HEK293T (cell line): ENCODE results near the gene ELP4.
A peak's percentile ranks its signal among the peaks of the same experiment; 100 is the strongest.
"Not testable (repeated sequence)": the region's sequence is repeated elsewhere in the genome, so short reads cannot be mapped to it uniquely, and the experiment has no call there.

Experiments used
- CTCF ChIA-PET: fragments of 350-600 bp; formaldehyde crosslinking; extraction: SDS; loops from one replicate; lab custom pipeline; 2021; ENCODE audit warnings: antibody characterized with exemption, inconsistent platforms; lab: Yijun Ruan, JAX
- POLR2A ChIA-PET: fragments of 350-600 bp; formaldehyde crosslinking; extraction: SDS; loops from one replicate; lab custom pipeline; 2020; ENCODE audit warnings: antibody characterized with exemption, inconsistent platforms; lab: Yijun Ruan, JAX
- DNase-seq: peaks from one replicate; pipeline ENCODE4 v3.0.0; 2012; ENCODE audit warnings: mixed read lengths; ENCODE audit errors: extremely low spot score
- ARNT ChIP-seq: fragments of 450-650 bp; IDR thresholded peaks from 2 replicates; pipeline ENCODE4 v1.6.1; 2017; ENCODE audit warnings: mild to moderate bottlenecking
- BHLHE40 ChIP-seq: fragments of 450-650 bp; IDR thresholded peaks from 2 replicates; pipeline ENCODE4 v1.6.1; 2016; ENCODE audit warnings: mild to moderate bottlenecking, moderate library complexity, borderline replicate concordance
- CTBP1 ChIP-seq: fragments of 450-650 bp; IDR thresholded peaks from 2 replicates; pipeline ENCODE4 v1.6.1; 2016; ENCODE audit warnings: borderline replicate concordance
- ELF4 ChIP-seq: fragments of 450-650 bp; IDR thresholded peaks from 2 replicates; pipeline ENCODE4 v1.6.1; 2017; ENCODE audit warnings: antibody characterized with exemption
- FOXA1 ChIP-seq: fragments of 450-650 bp; IDR thresholded peaks from 2 replicates; pipeline ENCODE4 v1.6.1; 2016; ENCODE audit warnings: mild to moderate bottlenecking
- FOXK2 ChIP-seq: fragments of 450-650 bp; IDR thresholded peaks from 2 replicates; pipeline ENCODE4 v1.6.1; 2016; ENCODE audit warnings: mild to moderate bottlenecking
- FOXM1 ChIP-seq: fragments of 450-650 bp; IDR thresholded peaks from 2 replicates; pipeline ENCODE4 v1.6.1; 2017; ENCODE audit warnings: mild to moderate bottlenecking, borderline replicate concordance
- HDGF ChIP-seq: fragments of 450-650 bp; IDR thresholded peaks from 2 replicates; pipeline ENCODE4 v1.6.1; 2017; ENCODE audit warnings: antibody characterized with exemption, borderline replicate concordance
- L3MBTL2 ChIP-seq: fragments of 450-650 bp; conservative IDR thresholded peaks from 2 replicates; pipeline ENCODE4 v1.6.1; 2016; ENCODE audit warnings: mild to moderate bottlenecking
- LEF1 ChIP-seq: fragments of 450-650 bp; IDR thresholded peaks from 2 replicates; pipeline ENCODE4 v1.6.1; 2017; ENCODE audit warnings: mild to moderate bottlenecking, borderline replicate concordance
- NFRKB ChIP-seq: fragments of 450-650 bp; IDR thresholded peaks from 2 replicates; pipeline ENCODE4 v1.6.1; 2016; ENCODE audit warnings: mild to moderate bottlenecking, moderate library complexity
- SP1 ChIP-seq: fragments of 450-650 bp; IDR thresholded peaks from 2 replicates; pipeline ENCODE4 v1.6.1; 2017
- SUZ12 ChIP-seq: fragments of 450-650 bp; IDR thresholded peaks from 2 replicates; pipeline ENCODE4 v1.6.1; 2016; ENCODE audit warnings: mild to moderate bottlenecking
- TARDBP ChIP-seq: fragments of 450-650 bp; IDR thresholded peaks from 2 replicates; pipeline ENCODE4 v1.6.1; 2016
- ZNF384 ChIP-seq: fragments of 450-650 bp; IDR thresholded peaks from 2 replicates; pipeline ENCODE4 v1.6.1; 2016
- TF ChIP-seq, protein P1 (sequence below): fragments of 450-650 bp; IDR thresholded peaks from 2 replicates; pipeline ENCODE4 v1.6.1; 2016

ELP4 gene

DNA sequence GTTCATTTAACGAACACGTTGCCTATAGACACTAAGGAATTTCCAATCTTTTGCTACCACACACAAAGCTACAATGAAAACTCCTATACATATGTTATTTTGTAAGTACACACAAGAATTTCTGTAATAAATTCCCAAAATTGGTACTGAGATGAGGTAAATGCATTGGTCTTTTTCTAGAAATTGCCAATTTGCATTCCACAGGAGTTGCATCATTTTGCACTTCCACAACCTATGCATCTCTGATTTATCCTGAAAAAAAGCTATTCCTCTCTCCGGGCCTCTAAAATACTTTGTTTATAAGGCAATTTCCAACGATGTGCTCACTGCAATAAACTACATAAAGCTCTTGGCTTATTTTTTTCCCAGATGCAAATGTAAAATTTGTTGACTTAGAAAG is 25.1 kb upstream of the ELP4 start:
- ChIA-PET CTCF (no interaction called here), POLR2A (no interaction called here)
- no peak for DNase-seq
- no peak for TF ChIP-seq ARNT
- TF ChIP-seq, protein P1, sequence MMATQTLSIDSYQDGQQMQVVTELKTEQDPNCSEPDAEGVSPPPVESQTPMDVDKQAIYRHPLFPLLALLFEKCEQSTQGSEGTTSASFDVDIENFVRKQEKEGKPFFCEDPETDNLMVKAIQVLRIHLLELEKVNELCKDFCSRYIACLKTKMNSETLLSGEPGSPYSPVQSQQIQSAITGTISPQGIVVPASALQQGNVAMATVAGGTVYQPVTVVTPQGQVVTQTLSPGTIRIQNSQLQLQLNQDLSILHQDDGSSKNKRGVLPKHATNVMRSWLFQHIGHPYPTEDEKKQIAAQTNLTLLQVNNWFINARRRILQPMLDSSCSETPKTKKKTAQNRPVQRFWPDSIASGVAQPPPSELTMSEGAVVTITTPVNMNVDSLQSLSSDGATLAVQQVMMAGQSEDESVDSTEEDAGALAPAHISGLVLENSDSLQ = no peak
- TF ChIP-seq FOXK2 = no peak
- TF ChIP-seq LEF1 = no peak
- no peak for TF ChIP-seq FOXA1
- no peak for TF ChIP-seq L3MBTL2
- no peak for TF ChIP-seq CTBP1
- TF ChIP-seq SP1 = no peak
- no peak for TF ChIP-seq SUZ12
- TF ChIP-seq ELF4 = no peak
- TF ChIP-seq ZNF384 = no peak
- no peak for TF ChIP-seq TARDBP
- TF ChIP-seq HDGF = no peak
- no peak for TF ChIP-seq NFRKB
- no peak for TF ChIP-seq BHLHE40
- no peak for TF ChIP-seq FOXM1

DNA sequence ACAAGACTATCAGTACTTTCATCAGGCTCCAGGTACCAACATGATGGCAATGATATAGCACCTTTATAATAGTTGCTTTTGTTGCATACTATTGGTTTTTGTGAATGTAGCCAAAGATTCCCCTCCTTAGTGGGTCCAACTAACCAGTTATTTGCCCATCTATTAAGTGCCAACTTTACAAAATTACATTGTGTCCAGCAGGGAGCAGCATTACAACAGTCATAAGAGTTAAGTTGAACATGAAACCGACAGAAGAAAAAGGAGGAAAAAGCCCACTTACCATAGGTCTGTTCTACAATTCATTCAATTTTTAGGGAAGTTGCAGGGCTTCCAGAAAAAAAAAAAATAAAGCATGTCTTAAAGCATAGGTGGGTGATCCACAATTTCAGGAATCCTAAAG is 21.7 kb upstream of the ELP4 start:
- DNase-seq = peak; percentile 11
- CTCF ChIA-PET = interaction anchor here (0.6 kb wide), 2 partner anchors 203 to 383 kb away, joined by 4 to 5 read pairs; no protein-coding TSS in a partner anchor
- POLR2A ChIA-PET = no interaction called here
- TF ChIP-seq SP1 (no peak), ARNT (no peak), BHLHE40 (no peak), FOXA1 (no peak), SUZ12 (no peak), FOXK2 (no peak), HDGF (no peak), ELF4 (no peak), FOXM1 (no peak), NFRKB (no peak), TARDBP (no peak), CTBP1 (no peak), LEF1 (no peak), L3MBTL2 (no peak), ZNF384 (no peak)
- TF ChIP-seq, protein P1 = no peak

- CTCF ChIA-PET = interaction anchor here (0.6 kb wide), 1 partner anchor 138 kb away, joined by 3 read pairs; no protein-coding TSS in a partner anchor
- TF ChIP-seq SUZ12 (no peak), FOXK2 (no peak), LEF1 (no peak), CTBP1 (no peak), ELF4 (no peak), SP1 (no peak), HDGF (no peak), L3MBTL2 (no peak), TARDBP (no peak), NFRKB (no peak)
- TF ChIP-seq, protein P1 = no peak
- POLR2A ChIA-PET = no interaction called here
- no peak for DNase-seq
Measured at GRCh38 chr11:31492320-31492913, 17.1 kb upstream of the ELP4 start.

DNA sequence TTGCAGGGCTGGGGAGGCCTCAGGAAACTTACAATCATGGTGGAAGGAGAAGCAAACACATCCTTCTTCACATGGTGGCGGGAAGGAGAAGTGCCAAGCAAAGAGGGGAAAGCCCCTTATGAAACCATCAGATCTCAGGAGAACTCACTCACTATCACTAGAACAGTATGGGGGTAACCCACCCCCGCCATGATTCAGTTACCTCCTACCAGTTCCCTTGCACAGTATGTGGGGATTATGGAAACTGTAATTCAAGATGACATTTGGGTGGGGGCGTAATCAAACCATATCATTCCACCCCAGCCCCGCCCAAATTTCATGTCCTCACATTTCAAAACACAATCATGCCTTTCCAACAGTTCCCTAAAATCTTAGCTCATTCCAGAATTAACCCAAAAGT is 16.3 kb upstream of the ELP4 start:
- POLR2A ChIA-PET = no interaction called here

DNA sequence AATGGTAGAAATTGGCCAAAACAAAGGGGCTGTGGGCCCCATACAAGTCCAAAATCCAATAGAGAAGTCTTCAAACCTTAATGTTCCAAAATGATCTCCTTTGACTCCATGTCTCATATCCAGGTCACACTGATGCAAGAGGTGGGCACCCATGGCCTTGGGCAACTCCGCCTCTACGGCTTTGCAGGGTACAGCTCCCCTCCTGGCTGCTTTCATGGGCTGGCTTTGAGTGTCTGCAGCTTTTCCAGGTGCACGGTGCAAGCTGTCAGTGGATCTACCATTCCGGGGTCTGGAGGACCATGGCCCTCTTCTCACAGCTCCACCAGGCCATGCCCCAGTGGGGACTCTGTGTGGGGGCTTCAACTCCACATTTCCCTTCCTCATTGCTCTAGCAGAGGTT is 15.8 kb upstream of the ELP4 start:
- POLR2A ChIA-PET = interaction anchor here (0.6 kb wide), 1 partner anchor 15 kb away, joined by 4 read pairs; no protein-coding TSS in a partner anchor
- DNase-seq, CTCF ChIA-PET: not testable (repeated sequence)

More for the DNA sequence above, 16.3 kb upstream of the ELP4 start:
- no peak for TF ChIP-seq HDGF
- no peak for TF ChIP-seq SP1
- no peak for TF ChIP-seq FOXM1
- DNase-seq = no peak
- CTCF ChIA-PET = no interaction called here

GRCh38 chr11:31499576-31500178 is 9.9 kb upstream of the ELP4 start:
- POLR2A ChIA-PET = no interaction called here
- no peak for DNase-seq

More at GRCh38 chr11:31499576-31500178, 9.9 kb upstream of the ELP4 start:
- no peak for TF ChIP-seq FOXM1
- TF ChIP-seq NFRKB = no peak
- no peak for TF ChIP-seq FOXA1
- TF ChIP-seq CTBP1 = no peak
- TF ChIP-seq, protein P1 = no peak
- TF ChIP-seq HDGF = no peak
- TF ChIP-seq SP1 = no peak
- no peak for TF ChIP-seq BHLHE40
- no peak for TF ChIP-seq ELF4
- TF ChIP-seq SUZ12 = no peak
- TF ChIP-seq LEF1 = no peak
- TF ChIP-seq L3MBTL2 = no peak
- TF ChIP-seq ARNT = no peak
- no peak for TF ChIP-seq TARDBP
- no peak for TF ChIP-seq ZNF384
- no peak for TF ChIP-seq FOXK2
- CTCF ChIA-PET = interaction anchor here (0.7 kb wide), 1 partner anchor 74 kb away, joined by 4 read pairs; no protein-coding TSS in a partner anchor
